ENCODE measurements around the gene RPLP2.

- TF ChIP-seq ATF6 (CRISPR knock-in tag; IDR thresholded peaks at IDR 0.05) (no peak), PREB (CRISPR knock-in tag; IDR thresholded peaks at IDR 0.05; ENCODE audit: borderline replicate concordance) (no peak)
- TF ChIP-seq, protein P1, sequence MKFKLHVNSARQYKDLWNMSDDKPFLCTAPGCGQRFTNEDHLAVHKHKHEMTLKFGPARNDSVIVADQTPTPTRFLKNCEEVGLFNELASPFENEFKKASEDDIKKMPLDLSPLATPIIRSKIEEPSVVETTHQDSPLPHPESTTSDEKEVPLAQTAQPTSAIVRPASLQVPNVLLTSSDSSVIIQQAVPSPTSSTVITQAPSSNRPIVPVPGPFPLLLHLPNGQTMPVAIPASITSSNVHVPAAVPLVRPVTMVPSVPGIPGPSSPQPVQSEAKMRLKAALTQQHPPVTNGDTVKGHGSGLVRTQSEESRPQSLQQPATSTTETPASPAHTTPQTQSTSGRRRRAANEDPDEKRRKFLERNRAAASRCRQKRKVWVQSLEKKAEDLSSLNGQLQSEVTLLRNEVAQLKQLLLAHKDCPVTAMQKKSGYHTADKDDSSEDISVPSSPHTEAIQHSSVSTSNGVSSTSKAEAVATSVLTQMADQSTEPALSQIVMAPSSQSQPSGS (CRISPR knock-in tag; IDR thresholded peaks at IDR 0.05; ENCODE audit: borderline replicate concordance, low read depth): no peak
These were observed 12.0 kb downstream of the RPLP2 start for GRCh38 chr11:821512-822371.
